Measurements from ENCODE around the gene UBE2G2. TPM values are rescaled to one million over a fixed set of nuclear protein-coding genes. Genes with fewer than 3 reads are reported as not detected.

UBE2G2 gene
- polyA plus RNA-seq, 12 donors = 63.0 to 863 (median 98.5) TPM

DNA sequence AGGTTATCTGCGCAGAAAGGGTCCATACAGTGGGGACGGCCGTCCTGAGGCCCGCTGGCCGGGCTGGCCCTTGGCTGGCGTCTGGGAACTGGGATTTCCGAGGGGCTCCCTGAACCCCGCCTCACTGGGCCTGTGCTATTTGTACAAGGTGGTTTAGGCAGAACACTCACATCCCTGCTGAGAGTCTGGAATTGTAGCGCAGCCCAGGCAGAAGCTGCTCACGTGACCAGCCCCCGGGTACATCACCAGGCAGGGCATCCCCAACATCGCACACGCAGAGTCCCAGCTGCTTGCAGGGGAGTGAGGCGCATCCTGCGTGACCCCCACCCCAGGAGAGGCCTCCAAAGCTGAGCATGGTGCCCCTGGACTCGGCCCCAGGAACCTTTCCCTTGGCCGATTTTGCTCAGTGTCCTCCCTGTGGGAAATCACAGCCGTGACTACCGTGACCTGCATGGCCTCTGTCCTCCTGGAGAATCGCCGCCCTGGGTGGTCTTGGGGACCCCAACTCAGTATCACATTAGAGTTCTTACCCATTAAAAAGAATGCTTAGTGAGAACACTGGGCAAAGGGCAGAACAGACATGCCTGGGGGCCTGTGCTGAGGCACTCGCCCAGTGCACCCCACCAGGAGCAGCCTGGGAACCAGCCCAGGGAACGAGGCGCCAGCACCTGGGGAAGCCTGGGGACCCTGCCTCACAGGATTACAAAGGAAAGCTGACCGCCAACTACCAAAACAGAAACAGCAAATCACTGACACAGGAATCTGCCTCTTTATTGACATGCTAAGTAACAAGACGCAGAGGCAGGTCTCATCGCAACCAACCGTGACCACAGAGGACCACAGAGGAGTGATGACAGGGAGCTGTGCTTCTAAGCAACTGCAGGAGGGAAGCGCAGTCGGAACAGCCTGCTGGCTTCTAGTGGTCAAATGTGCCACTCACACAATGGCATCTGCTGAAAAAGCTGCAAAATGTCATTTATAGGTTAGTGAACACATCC lies 33.5 kb downstream of the UBE2G2 start:
- no peak for DNase-seq

DNA sequence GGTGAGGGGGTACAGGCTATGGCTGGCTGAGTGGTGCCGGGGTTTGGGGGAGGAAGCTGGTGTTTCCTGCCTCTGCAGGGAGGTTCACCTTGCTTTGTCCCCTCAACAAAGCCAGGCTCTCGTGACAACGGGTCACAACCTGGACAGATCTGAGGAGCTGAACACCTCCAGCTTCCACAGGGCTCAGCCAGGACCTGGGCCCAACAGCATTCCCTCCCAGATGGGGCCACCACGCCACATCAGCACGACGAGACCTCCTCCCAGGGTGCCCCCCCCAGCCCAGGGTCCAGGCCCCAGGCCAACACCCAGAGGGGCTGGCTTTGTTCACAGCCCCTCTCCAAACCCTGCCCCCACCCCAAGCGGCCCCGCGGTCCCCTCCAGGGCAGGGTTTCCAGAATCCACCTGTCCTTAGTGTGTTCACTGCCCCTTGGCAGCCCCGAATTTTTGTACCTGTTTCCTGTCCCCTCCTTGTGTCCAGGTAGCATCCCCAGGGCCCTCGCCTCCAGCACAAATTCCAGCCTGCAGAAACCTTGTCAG lies 34.7 kb downstream of the UBE2G2 start:
- no peak for DNase-seq

DNA sequence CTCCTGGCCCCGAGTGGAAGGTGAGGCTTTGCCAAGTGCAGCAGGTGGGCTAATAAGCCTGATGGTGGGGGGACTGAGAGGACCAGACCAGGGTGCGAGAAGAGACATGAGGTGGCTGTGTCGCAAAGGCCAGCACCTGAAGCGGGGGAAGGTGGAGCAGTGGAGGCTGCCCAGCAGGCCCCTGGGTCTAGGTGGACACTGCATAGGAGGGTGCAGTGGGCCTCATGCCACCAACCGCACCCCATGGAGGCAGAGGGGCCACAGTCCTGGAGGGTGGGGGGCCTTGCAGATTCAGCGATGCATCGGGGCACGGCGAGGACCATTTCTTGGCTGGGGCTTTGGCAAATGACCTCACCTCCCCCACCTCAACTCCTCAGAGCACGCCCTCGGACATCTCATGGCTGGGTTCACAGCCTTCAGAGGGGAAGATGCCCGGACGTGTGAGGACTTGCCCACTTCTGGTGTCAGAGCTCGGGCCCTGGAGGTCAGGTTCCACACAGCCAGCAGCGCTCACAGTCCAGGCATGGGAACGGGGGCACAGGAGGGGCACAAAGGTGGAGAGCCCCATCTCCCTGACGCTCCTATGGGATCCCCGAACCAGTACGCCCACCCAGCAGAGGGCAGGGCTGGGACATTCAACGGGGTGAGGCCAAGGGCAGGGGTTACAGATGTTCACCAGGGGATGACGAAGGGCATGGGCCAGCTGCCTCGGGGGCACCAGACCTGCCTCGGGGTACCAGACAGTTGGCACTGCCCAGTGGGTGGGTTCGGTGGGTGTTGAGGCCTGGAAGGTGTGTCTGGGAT lies 35.4 kb downstream of the UBE2G2 start:
- no peak for DNase-seq

DNA sequence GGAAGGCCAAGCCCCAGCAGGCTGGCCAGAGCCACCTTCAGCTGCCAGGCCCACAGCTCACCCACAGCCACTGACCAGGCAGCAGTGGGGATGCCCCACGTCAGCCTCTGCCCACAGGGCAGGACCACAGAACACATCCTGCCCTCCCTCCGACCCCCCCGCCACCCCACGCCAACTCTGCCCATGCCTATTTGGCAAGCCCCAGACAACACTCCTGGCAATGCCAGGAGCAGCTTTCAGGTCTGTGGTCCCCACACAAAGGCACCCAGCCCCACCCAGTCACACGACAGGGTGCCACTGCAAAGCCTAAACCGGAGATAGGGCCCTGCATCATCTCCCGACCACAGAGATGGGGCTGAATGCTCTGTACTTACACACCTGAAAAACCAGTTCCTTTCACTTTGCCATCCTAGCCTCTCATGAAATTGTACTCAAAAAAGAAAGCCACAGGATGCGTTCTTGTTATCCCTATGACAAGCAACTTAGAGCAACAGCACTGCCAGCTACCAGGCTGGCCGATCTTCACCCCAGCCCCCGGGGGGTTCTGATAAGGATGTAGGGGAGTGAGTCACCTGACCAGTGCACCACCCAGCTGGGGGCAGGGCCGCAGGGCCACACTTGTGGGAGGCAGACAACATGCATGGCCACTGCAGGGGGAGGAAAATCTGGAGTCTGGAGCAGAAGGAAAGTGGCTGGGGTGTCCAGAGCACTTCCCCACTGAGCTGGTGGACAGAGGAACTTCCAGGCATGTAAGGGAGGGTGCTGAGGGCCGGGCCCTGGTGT lies 36.2 kb downstream of the UBE2G2 start:
- DNase-seq = no peak

- no peak for DNase-seq
Measured at GRCh38 chr21:44764319-44765230, 37.0 kb downstream of the UBE2G2 start.

- no peak for DNase-seq
Measured at GRCh38 chr21:44763451-44764318, 37.9 kb downstream of the UBE2G2 start.

DNA sequence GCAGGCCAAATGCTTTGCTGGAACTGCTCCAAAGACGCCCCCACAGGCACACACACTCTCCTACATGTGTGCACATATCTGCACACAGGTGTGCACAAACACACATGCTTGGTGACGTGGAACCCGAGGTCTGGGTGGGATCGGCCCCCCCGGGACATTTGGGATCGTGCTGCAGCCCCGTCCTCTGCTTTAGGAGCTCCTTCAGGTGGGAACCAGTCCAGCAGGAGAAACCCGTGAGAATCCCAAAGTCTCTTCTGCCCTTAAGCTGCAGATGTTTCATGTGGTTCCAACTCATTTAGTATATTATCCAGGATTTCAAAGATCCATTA lies 38.6 kb downstream of the UBE2G2 start:
- no peak for DNase-seq

GRCh38 chr21:44762221-44763049 lies 39.2 kb downstream of the UBE2G2 start:
- DNase-seq = no peak

DNA sequence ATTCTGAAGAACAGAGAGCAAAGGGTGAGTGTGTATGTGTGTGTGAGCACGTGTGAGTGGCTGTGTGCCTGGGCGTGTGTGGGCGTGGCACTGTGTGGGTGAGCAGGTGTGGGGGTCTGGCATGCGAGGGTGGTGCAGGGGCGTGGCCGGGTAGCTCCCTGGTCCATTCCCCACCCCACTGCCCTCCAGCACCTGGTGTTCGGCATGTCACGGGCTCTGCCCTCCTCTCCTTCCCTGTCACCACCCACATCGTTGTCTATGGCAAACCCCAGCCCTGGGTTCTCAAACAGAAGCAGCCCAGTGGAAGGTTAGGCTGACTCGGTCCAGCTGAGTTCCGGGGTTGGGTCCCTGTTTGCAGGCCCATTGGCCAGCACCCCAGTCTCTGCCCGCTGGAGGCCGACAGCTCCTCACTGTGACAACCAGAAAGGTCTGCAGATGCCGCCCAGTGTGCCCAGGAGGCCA lies 39.8 kb downstream of the UBE2G2 start:
- no peak for DNase-seq

- no peak for DNase-seq
Measured at GRCh38 chr21:44761011-44761729, 40.5 kb downstream of the UBE2G2 start.

GRCh38 chr21:44760376-44760775 lies 41.2 kb downstream of the UBE2G2 start:
- DNase-seq = no peak

DNA sequence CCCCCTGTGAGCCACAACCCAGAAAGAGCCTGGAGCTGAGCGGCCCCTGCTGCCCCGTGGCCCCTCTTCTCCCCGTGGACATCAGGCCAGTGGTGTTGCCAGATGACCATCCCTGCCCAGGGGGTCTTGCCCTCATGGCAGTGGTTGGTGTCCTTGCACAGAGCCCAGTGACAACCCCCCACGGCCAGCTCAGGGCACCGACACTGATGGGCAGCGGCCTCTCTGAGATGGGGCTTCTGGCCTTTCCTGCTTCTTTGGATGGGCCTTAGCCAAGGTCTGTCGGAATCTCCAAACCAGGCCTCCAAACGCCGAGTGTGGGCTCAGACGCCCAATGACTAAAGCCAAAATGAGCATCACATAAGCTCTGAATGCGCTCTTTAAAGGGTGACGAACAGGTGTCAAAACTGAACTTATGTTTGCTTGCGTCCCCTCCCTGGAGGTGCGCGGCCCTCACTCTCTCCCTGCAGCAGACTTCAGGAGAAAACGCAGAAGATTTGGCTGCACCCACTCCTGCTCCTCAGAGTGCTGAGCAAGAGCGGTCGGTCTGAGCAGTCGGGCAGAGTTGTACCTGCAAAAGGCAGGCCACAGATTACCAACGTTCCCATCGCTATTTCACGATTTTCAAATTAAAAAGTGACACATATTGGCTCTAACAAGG lies 41.9 kb downstream of the UBE2G2 start:
- no peak for DNase-seq

- DNase-seq = no peak
Measured at GRCh38 chr21:44758781-44759627, 42.6 kb downstream of the UBE2G2 start.

DNA sequence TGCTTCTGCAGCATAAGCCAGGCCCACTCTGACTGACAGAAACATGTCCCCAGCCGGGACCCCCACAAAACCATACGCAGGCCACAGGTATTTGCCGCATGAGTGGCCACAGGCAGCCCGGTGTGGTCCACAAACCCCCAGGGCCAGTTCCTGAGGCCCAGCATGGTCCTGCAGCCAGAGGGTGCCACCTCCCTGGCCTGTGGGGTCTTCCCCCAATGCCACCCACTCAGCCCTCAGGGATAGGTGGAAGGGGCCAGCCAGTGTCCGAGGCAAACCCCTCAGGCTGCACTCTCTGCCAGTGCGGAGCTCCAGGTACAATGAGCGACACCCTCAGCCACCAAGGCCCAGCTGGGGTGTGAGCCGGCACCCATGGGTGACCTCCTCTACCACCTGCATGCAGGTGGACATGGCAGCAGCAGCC lies 43.5 kb downstream of the UBE2G2 start:
- DNase-seq = no peak

GRCh38 chr21:44757731-44758130 lies 43.9 kb downstream of the UBE2G2 start:
- DNase-seq = no peak
